OCI-LY1 (cell line): ENCODE data around the gene STK11IP.

Source experiments
- EZH2 ChIP-seq: fragments of 200-600 bp; sonication (generic), shearing (Covaris generic); IDR thresholded peaks from 2 replicates; pipeline ENCODE4 v1.8.0; 2017; ENCODE audit warnings: borderline replicate concordance, mixed run types, mild to moderate bottlenecking, antibody characterized with exemption, low read length, moderate library complexity, mixed read lengths
- TF ChIP-seq, protein P1 (sequence below): fragments of 200-600 bp; sonication (generic), shearing (Covaris generic); IDR thresholded peaks from 2 replicates; pipeline ENCODE4 v1.5.1; 2017; ENCODE audit warnings: mild to moderate bottlenecking, antibody characterized with exemption, low read length, moderate library complexity, mixed read lengths

DNA sequence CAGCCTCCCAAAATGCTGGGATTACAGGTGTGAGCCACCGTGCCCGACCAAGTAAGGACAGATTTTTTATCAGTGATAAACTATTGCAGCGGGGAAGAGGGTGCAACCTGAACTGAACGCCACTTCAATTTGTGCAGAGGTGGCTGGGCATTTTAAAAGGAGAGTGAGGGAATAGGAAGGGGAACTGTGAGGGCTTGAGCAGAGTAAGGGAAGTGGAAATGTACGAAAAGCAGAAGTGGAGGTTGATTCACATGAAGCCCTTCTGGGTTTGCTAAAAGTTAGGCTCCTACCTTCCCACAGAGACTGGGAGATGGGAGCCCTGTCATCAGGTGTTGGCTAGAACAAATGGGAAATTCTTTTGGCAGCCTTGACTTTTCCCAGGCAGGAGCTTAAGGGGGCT, 6.1 kb downstream of the STK11IP start:
- no peak for TF ChIP-seq EZH2
- TF ChIP-seq, protein P1, sequence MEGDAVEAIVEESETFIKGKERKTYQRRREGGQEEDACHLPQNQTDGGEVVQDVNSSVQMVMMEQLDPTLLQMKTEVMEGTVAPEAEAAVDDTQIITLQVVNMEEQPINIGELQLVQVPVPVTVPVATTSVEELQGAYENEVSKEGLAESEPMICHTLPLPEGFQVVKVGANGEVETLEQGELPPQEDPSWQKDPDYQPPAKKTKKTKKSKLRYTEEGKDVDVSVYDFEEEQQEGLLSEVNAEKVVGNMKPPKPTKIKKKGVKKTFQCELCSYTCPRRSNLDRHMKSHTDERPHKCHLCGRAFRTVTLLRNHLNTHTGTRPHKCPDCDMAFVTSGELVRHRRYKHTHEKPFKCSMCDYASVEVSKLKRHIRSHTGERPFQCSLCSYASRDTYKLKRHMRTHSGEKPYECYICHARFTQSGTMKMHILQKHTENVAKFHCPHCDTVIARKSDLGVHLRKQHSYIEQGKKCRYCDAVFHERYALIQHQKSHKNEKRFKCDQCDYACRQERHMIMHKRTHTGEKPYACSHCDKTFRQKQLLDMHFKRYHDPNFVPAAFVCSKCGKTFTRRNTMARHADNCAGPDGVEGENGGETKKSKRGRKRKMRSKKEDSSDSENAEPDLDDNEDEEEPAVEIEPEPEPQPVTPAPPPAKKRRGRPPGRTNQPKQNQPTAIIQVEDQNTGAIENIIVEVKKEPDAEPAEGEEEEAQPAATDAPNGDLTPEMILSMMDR: no peak
